Transverse colon (tissue), 4 donors: ENCODE data around the gene KIAA0040. TPM values are rescaled to one million over a fixed set of nuclear protein-coding genes. Genes with fewer than 3 reads are reported as not detected.

ENCODE experiments used
- DNase-seq: peaks from one replicate; pipeline ENCODE4 v3.0.0-alpha.2; 2019
- H3K27ac ChIP-seq, 4 donors: fragments of 200-600 bp; sonication (generic); 2 replicates each; pipeline ENCODE4 v1.5.1; 2016 to 2018; ENCODE audit warnings: inconsistent platforms in 4 of 4
- H3K27me3 ChIP-seq: fragments of 200-600 bp; sonication (generic); 2 replicates; pipeline ENCODE4 v1.5.1; 2017; ENCODE audit warnings: inconsistent platforms
- H3K36me3 ChIP-seq, 4 donors: fragments of 200-600 bp; sonication (generic); 2 replicates each; pipeline ENCODE4 v1.5.1; 2017 to 2019; ENCODE audit warnings: inconsistent platforms in 4 of 4
- H3K4me1 ChIP-seq, 4 donors: fragments of 200-600 bp; sonication (generic); 2 replicates each; pipeline ENCODE4 v1.5.1; 2017 to 2020; ENCODE audit warnings: inconsistent platforms in 4 of 4
- H3K4me3 ChIP-seq, 4 donors: fragments of 200-600 bp; sonication (generic); 1 replicate in 1 of 4; 2 replicates in 3 of 4; pipeline versions ENCODE4 v1.5.1 to v1.6.1; 2017 to 2019; ENCODE audit warnings: inconsistent platforms in 4 of 4
- H3K9me3 ChIP-seq, 2 donors: fragments of 200-600 bp; sonication (generic); 2 replicates each; pipeline ENCODE4 v1.5.1; 2017 to 2019; ENCODE audit warnings: inconsistent platforms in 2 of 2
- CTCF ChIP-seq, 5 experiments: fragments of 200-600 bp in 3 of 5; fragments of 450-650 bp in 2 of 5; sonication (generic) in 3 of 5; IDR thresholded peaks; 1 replicate in 2 of 5; 2 replicates in 3 of 5; pipeline ENCODE4 v1.5.1; 2016 to 2017; ENCODE audit warnings: antibody characterized with exemption in 5 of 5, inconsistent platforms in 3 of 5, mild to moderate bottlenecking in 2 of 5, moderate library complexity in 1 of 5
- EP300 ChIP-seq: sonication (generic); formaldehyde crosslinking; IDR thresholded peaks from one replicate; pipeline ENCODE4 v1.6.1; 2017; ENCODE audit warnings: antibody characterized with exemption, low read depth
- POLR2A ChIP-seq: fragments of 450-650 bp; IDR thresholded peaks from one replicate; pipeline ENCODE4 v1.6.1; 2016; ENCODE audit warnings: antibody characterized with exemption, mild to moderate bottlenecking, moderate library complexity
- POLR2AphosphoS5 ChIP-seq, 3 donors: sonication (generic); formaldehyde crosslinking; IDR thresholded peaks; one replicate each; pipeline ENCODE4 v1.6.1; 2016; ENCODE audit warnings: antibody characterized with exemption in 3 of 3
- WGBS, 2 donors: methylation state at CpG; one replicate each; pipeline ENCODE4 v1.1.5; 2018; ENCODE audit warnings: low coverage in 1 of 2; 5-methylcytosine and 5-hydroxymethylcytosine counted together
- in situ Hi-C, 4 donors: fragments of 200-750 bp; cut with MboI; loops; one replicate each; pipeline versions ENCODE4 v1.15.0 to v1.15.1; 2017; ENCODE audit warnings: low sequenced_read_pairs in 3 of 4, low pct_ligation_motif_present in 1 of 4, low pct_unique_long_range_greater_than_20kb in 1 of 4
- intact Hi-C: fragments of 100-400 bp; cut with DNase I; formaldehyde crosslinking; loops from one replicate; pipeline ENCODE4 v1.15.1; 2023; ENCODE audit warnings: low total_unique reads
- total RNA-seq, 4 donors: library from RNA; depleted of rRNA; stranded (reverse); fragments of >200 nt; gene quantifications; one replicate each; pipeline ENCODE4 v1.1.0, GENCODE V29; 2016

Gene KIAA0040
- total RNA-seq, 4 donors from 2014 or later = 17.5 to 35.5 (median 21.2) TPM

GRCh38 chr1:175185903-175186302, 6.7 kb downstream of the KIAA0040 start:
- no peaks in the 10 kb centered on the region for H3K27me3 ChIP-seq
- intact Hi-C loops = no loop called here
- no peak for DNase-seq
- H3K36me3 ChIP-seq = no peaks in the 10 kb centered on the region
- no peak overlapping the region for H3K27ac ChIP-seq
- H3K4me1 ChIP-seq = peaks cover 0 to 46% (median 7%) of the 10 kb centered on the region in 4 donors
- TF ChIP-seq CTCF (IDR thresholded peaks at IDR 0.05) (no peak), EP300 (no peak), POLR2A (no peak), POLR2AphosphoS5 (IDR thresholded peaks at IDR 0.05) (no peak)
- no peaks in the 10 kb centered on the region for H3K9me3 ChIP-seq
- 96 to 100% methylated on average over 1 of the region's 1 CpG for WGBS, 2 donors
- in situ Hi-C loops = no loop called here
- H3K4me3 ChIP-seq = no peak overlapping the region

GRCh38 chr1:175183586-175183985, 9.0 kb downstream of the KIAA0040 start:
- Histone ChIP-seq H3K4me1 (peaks cover 0 to 23% (median 0%) of the 10 kb centered on the region in 4 donors), H3K36me3 (no peaks in the 10 kb centered on the region), H3K27ac (no peak overlapping the region), H3K27me3 (no peaks in the 10 kb centered on the region), H3K4me3 (no peak overlapping the region), H3K9me3 (no peaks in the 10 kb centered on the region)
- 98% methylated on average over 5 of the region's 5 CpGs; no CpG with 5 or more reads in 1 of the 2 donors for WGBS, 2 donors
- TF ChIP-seq CTCF (IDR thresholded peaks at IDR 0.05) (no peak), POLR2AphosphoS5 (IDR thresholded peaks at IDR 0.05) (no peak), POLR2A (no peak), EP300 (no peak)
- in situ Hi-C loops (no loop called here), intact Hi-C loops (no loop called here)
- no peak for DNase-seq

- Histone ChIP-seq H3K27ac (no peak overlapping the region), H3K4me3 (no peak overlapping the region), H3K27me3 (no peaks in the 10 kb centered on the region), H3K4me1 (peaks cover 0 to 18% (median 0%) of the 10 kb centered on the region in 4 donors), H3K9me3 (no peaks in the 10 kb centered on the region), H3K36me3 (no peaks in the 10 kb centered on the region)
- intact Hi-C loops (no loop called here), in situ Hi-C loops (no loop called here)
- no peak for DNase-seq
- WGBS, 2 donors = 80 to 87% methylated on average over 1 to 4 of the region's 4 CpGs
- TF ChIP-seq CTCF (IDR thresholded peaks at IDR 0.05) = no peak
- no peak for TF ChIP-seq EP300
- no peak for TF ChIP-seq POLR2A
- TF ChIP-seq POLR2AphosphoS5 (IDR thresholded peaks at IDR 0.05) = no peak
Measured at GRCh38 chr1:175182201-175182746, 10.3 kb downstream of the KIAA0040 start.

- in situ Hi-C loops = no loop called here
- DNase-seq = no peak
- no peaks in the 10 kb centered on the region for H3K36me3 ChIP-seq
- WGBS, 2 donors = 80 to 95% methylated on average over 1 to 2 of the region's 2 CpGs
- no peak for TF ChIP-seq POLR2A
- TF ChIP-seq EP300 = no peak
- TF ChIP-seq POLR2AphosphoS5 (IDR thresholded peaks at IDR 0.05) = no peak
- no peak for TF ChIP-seq CTCF (IDR thresholded peaks at IDR 0.05)
- H3K9me3 ChIP-seq = no peaks in the 10 kb centered on the region
- no peaks in the 10 kb centered on the region for H3K27me3 ChIP-seq
- intact Hi-C loops = no loop called here
- no peak overlapping the region for H3K4me3 ChIP-seq
- no peak overlapping the region for H3K27ac ChIP-seq
- no peaks in the 10 kb centered on the region for H3K4me1 ChIP-seq
Measured at GRCh38 chr1:175179837-175180590, 12.6 kb downstream of the KIAA0040 start.
